WTC11 (cell line): Measurements from ENCODE around the gene NGRN. TPM values are rescaled to one million over a fixed set of nuclear protein-coding genes. Genes with fewer than 3 reads are reported as not detected.

Experiments used
- ATAC-seq: fragments of 200-7000 bp; cut with Tn5 transposase; 2 replicates; pipeline ENCODE4 v1.10.0; 2021; ENCODE audit warnings: mild to moderate bottlenecking, moderate library complexity
- CTCF ChIA-PET: fragments of 300-600 bp; sonication (Branson Sonifier 250); formaldehyde crosslinking; loops from one replicate; lab custom pipeline; 2021; ENCODE audit warnings: antibody characterized with exemption; lab: Charles Lee
- POLR2A ChIA-PET: fragments of 350-600 bp; sonication (Branson Sonifier 250); formaldehyde crosslinking; loops from one replicate; lab custom pipeline; 2021; ENCODE audit warnings: antibody characterized with exemption; lab: Charles Lee
- DNase-seq: peaks from one replicate; pipeline ENCODE4 v3.0.0; 2021; ENCODE audit warnings: low spot score
- H3K27ac Mint-ChIP-seq: 2 replicates; pipeline ENCODE4 v1.8.0; 2021; ENCODE audit warnings: mixed read lengths
- H3K27me3 Mint-ChIP-seq: 2 replicates; pipeline ENCODE4 v1.8.0; 2021; ENCODE audit warnings: low read depth, mild to moderate bottlenecking, moderate library complexity, mixed read lengths
- H3K36me3 Mint-ChIP-seq: 2 replicates; pipeline ENCODE4 v1.8.0; 2021; ENCODE audit warnings: mixed read lengths
- H3K4me1 Mint-ChIP-seq: 2 replicates; pipeline ENCODE4 v1.8.0; 2022; ENCODE audit warnings: mixed read lengths
- H3K4me3 Mint-ChIP-seq: 2 replicates; pipeline ENCODE4 v1.8.0; 2021; ENCODE audit warnings: mild to moderate bottlenecking, moderate library complexity, mixed read lengths
- H3K9me3 Mint-ChIP-seq: 2 replicates; pipeline ENCODE4 v1.8.0; 2021; ENCODE audit warnings: mixed read lengths
- EMX1 ChIP-seq: fragments of 250-450 bp; sonication (Bioruptor Pico); IDR thresholded peaks from 2 replicates; pipeline ENCODE4 v1.8.0; 2021; ENCODE audit warnings: mild to moderate bottlenecking
- ERG ChIP-seq: fragments of 250-450 bp; sonication (Bioruptor Pico); IDR thresholded peaks from 2 replicates; pipeline ENCODE4 v1.8.0; 2021; ENCODE audit warnings: mild to moderate bottlenecking
- ETV6 ChIP-seq: sonication (generic); formaldehyde crosslinking; IDR thresholded peaks from 2 replicates; pipeline ENCODE4 v1.8.1; 2022; ENCODE audit warnings: mild to moderate bottlenecking, missing genetic modification reagents
- HMGA2 ChIP-seq: fragments of 250-450 bp; sonication (Bioruptor Pico); IDR thresholded peaks from 2 replicates; pipeline ENCODE4 v1.4.0; 2021; ENCODE audit warnings: mild to moderate bottlenecking, moderate library complexity
- JAZF1 ChIP-seq: fragments of 250-450 bp; sonication (Bioruptor Pico); IDR thresholded peaks from 2 replicates; pipeline ENCODE4 v1.9.0; 2021; ENCODE audit warnings: moderate library complexity, mild to moderate bottlenecking, inconsistent platforms
- NFATC4 ChIP-seq: fragments of 250-450 bp; sonication (Bioruptor Pico); IDR thresholded peaks from 2 replicates; pipeline ENCODE4 v1.9.0; 2021; ENCODE audit warnings: mild to moderate bottlenecking
- NFE2L1 ChIP-seq: sonication (generic); formaldehyde crosslinking; IDR thresholded peaks from 2 replicates; pipeline ENCODE4 v1.8.1; 2023; ENCODE audit warnings: missing genetic modification reagents
- NR3C1 ChIP-seq: sonication (generic); formaldehyde crosslinking; conservative IDR thresholded peaks from 2 replicates; pipeline ENCODE4 v1.8.1; 2023; ENCODE audit warnings: low read depth, mild to moderate bottlenecking, missing genetic modification reagents
- OVOL2 ChIP-seq: fragments of 250-450 bp; sonication (Bioruptor Pico); IDR thresholded peaks from 2 replicates; pipeline ENCODE4 v1.9.0; 2021; ENCODE audit warnings: mild to moderate bottlenecking, borderline replicate concordance
- PREB ChIP-seq: sonication (generic); formaldehyde crosslinking; IDR thresholded peaks from 2 replicates; pipeline ENCODE4 v1.8.1; 2022; ENCODE audit warnings: mild to moderate bottlenecking, missing genetic modification reagents, moderate library complexity, borderline replicate concordance
- RELA ChIP-seq: sonication (generic); formaldehyde crosslinking; IDR thresholded peaks from 2 replicates; pipeline ENCODE4 v1.8.1; 2022; ENCODE audit warnings: missing genetic modification reagents, mild to moderate bottlenecking, borderline replicate concordance
- RORB ChIP-seq: fragments of 250-450 bp; sonication (Bioruptor Pico); IDR thresholded peaks from 2 replicates; pipeline ENCODE4 v1.9.0; 2021; ENCODE audit warnings: mild to moderate bottlenecking
- TCF7 ChIP-seq: sonication (generic); formaldehyde crosslinking; IDR thresholded peaks from 2 replicates; pipeline ENCODE4 v1.8.0; 2022; ENCODE audit warnings: mild to moderate bottlenecking, low read depth, missing genetic modification reagents, moderate library complexity
- TEAD4 ChIP-seq: sonication (generic); formaldehyde crosslinking; IDR thresholded peaks from 2 replicates; pipeline ENCODE4 v1.8.0; 2022; ENCODE audit warnings: mild to moderate bottlenecking, missing genetic modification reagents
- TP53 ChIP-seq: sonication (generic); formaldehyde crosslinking; IDR thresholded peaks from 2 replicates; pipeline ENCODE4 v1.8.1; 2023; ENCODE audit warnings: mild to moderate bottlenecking, missing genetic modification reagents
- ZBTB43 ChIP-seq: sonication (generic); formaldehyde crosslinking; IDR thresholded peaks from 2 replicates; pipeline ENCODE4 v1.8.1; 2023; ENCODE audit warnings: mild to moderate bottlenecking, missing genetic modification reagents
- ZMAT4 ChIP-seq: fragments of 250-450 bp; sonication (Bioruptor Pico); IDR thresholded peaks from 2 replicates; pipeline ENCODE4 v1.9.0; 2021; ENCODE audit warnings: mild to moderate bottlenecking
- ZNF121 ChIP-seq: sonication (generic); formaldehyde crosslinking; IDR thresholded peaks from 2 replicates; pipeline ENCODE4 v1.8.0; 2023; ENCODE audit warnings: missing genetic modification reagents
- ZNF138 ChIP-seq: sonication (generic); formaldehyde crosslinking; conservative IDR thresholded peaks from 2 replicates; pipeline ENCODE4 v1.8.1; 2022; ENCODE audit warnings: mild to moderate bottlenecking, moderate library complexity, missing genetic modification reagents
- ZNF232 ChIP-seq: sonication (generic); formaldehyde crosslinking; IDR thresholded peaks from 2 replicates; pipeline ENCODE4 v1.8.0; 2022; ENCODE audit warnings: mild to moderate bottlenecking, missing genetic modification reagents
- ZNF396 ChIP-seq: fragments of 250-450 bp; sonication (Bioruptor Pico); IDR thresholded peaks from 2 replicates; pipeline ENCODE4 v1.8.0; 2021; ENCODE audit warnings: mild to moderate bottlenecking, moderate library complexity, borderline replicate concordance
- ZNF423 ChIP-seq: fragments of 250-450 bp; sonication (Bioruptor Pico); IDR thresholded peaks from 2 replicates; pipeline ENCODE4 v2.1.2; 2022; ENCODE audit warnings: mild to moderate bottlenecking, moderate library complexity
- ZNF512 ChIP-seq: sonication (generic); formaldehyde crosslinking; IDR thresholded peaks from 2 replicates; pipeline ENCODE4 v1.8.1; 2022; ENCODE audit warnings: missing genetic modification reagents, borderline replicate concordance
- total RNA-seq: library from RNA; stranded (reverse); gene quantifications from 3 replicates; pipeline ENCODE4 v1.2.3, GENCODE V29; 2021
- TF ChIP-seq, protein P1 (sequence below): sonication (generic); formaldehyde crosslinking; IDR thresholded peaks from 2 replicates; pipeline ENCODE4 v1.8.1; 2022; ENCODE audit warnings: low read depth, missing genetic modification reagents, borderline replicate concordance

The NGRN gene
- total RNA-seq, 1 experiment from 2014 or later, result 77.8 TPM

DNA sequence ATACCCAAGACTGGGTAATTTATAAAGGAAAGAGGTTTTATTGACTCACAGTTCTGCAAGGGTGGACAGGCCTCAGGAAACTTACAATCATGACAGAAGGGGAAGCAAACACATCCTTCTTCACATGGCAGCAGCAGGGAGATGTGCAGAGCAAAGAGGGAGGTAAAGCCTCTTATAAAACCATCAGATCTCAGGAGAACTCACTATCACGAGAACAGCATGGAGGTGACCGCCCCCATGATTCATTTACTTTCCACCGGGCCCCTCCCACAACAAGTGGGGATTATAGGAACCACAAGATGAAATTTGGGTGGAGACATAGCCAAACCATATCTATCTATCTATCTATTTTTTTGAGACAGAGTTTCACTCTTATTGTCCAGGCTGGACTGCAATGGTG is 26.1 kb upstream of the NGRN start:
- DNase-seq (no peak), ATAC-seq (no peak)
- Mint-ChIP-seq H3K4me1 (peaks cover 8% of the 10 kb centered on the region), H3K27ac (no peak overlapping the region), H3K9me3 (no peaks in the 10 kb centered on the region), H3K36me3 (peaks cover 10% of the 10 kb centered on the region; the same call in 1 of the 2 replicates), H3K27me3 (no peaks in the 10 kb centered on the region), H3K4me3 (no peak overlapping the region)
- no peak for TF ChIP-seq ZBTB43
- POLR2A ChIA-PET, result no interaction called here
- CTCF ChIA-PET, result interaction anchor here (0.6 kb wide), 1 partner anchor 54 kb away, joined by 3 read pairs; no protein-coding TSS in a partner anchor

DNA sequence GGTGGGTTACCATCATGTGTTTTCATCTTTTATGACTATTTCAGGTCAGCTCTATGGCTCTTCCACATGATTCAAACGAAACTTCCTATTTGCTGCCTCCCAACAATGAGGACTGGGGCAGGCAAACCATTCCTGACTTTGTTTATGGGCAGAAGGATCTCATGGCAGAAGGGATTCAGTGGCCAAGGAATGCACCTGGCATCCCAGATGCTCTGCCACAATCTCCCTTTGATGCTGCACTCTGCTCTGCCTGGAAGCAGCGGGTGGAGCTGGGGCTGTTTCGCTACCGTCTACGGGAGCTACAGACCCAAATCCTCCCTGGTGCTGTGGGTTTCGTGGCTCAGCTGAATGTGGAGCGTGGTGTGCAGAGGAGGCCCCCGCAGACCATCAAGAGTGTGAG is 24.6 kb upstream of the NGRN start:
- no peak overlapping the region for H3K27ac Mint-ChIP-seq
- TF ChIP-seq NR3C1 (CRISPR knock-in tag) (no peak), OVOL2 (CRISPR knock-in tag) (no peak), HMGA2 (no peak), ZNF138 (CRISPR knock-in tag) (no peak), ZNF121 (no peak), ZNF512 (no peak), RORB (CRISPR knock-in tag) (no peak), ZNF396 (CRISPR knock-in tag) (no peak), ZNF232 (CRISPR knock-in tag) (no peak), ZMAT4 (CRISPR knock-in tag) (no peak), TP53 (CRISPR knock-in tag) (no peak), ZNF423 (CRISPR knock-in tag) (no peak)
- TF ChIP-seq, all 79 proteins: peak for 0
- no peak for ATAC-seq
- ChIA-PET CTCF (no interaction called here), POLR2A (interaction anchor here (0.6 kb wide), 1 partner anchor 53 kb away, joined by 3 read pairs; no protein-coding TSS in a partner anchor)
- H3K9me3 Mint-ChIP-seq, result no peaks in the 10 kb centered on the region
- no peak overlapping the region for H3K4me3 Mint-ChIP-seq
- H3K27me3 Mint-ChIP-seq, result no peaks in the 10 kb centered on the region
- DNase-seq, result no peak
- peaks cover 10% of the 10 kb centered on the region; the same call in 1 of the 2 replicates for H3K36me3 Mint-ChIP-seq
- H3K4me1 Mint-ChIP-seq, result no peaks in the 10 kb centered on the region

GRCh38 chr15:90241343-90242192 is 23.9 kb upstream of the NGRN start:
- H3K27ac Mint-ChIP-seq, result no peak overlapping the region
- H3K4me1 Mint-ChIP-seq, result no peaks in the 10 kb centered on the region
- peak; percentile 28 for ATAC-seq
- no peak for DNase-seq
- POLR2A ChIA-PET, result interaction anchor here (0.6 kb wide), 1 partner anchor 52 kb away, joined by 3 read pairs; no protein-coding TSS in a partner anchor
- H3K4me3 Mint-ChIP-seq, result no peak overlapping the region
- CTCF ChIA-PET, result no interaction called here
- no peaks in the 10 kb centered on the region for H3K9me3 Mint-ChIP-seq
- H3K36me3 Mint-ChIP-seq, result peaks cover 6% of the 10 kb centered on the region; the same call in 1 of the 2 replicates
- no peaks in the 10 kb centered on the region for H3K27me3 Mint-ChIP-seq
- TF ChIP-seq NFE2L1 (CRISPR knock-in tag) (no peak), TCF7 (CRISPR knock-in tag) (no peak), ERG (CRISPR knock-in tag) (no peak), EMX1 (CRISPR knock-in tag) (no peak), ETV6 (CRISPR knock-in tag) (no peak), TEAD4 (CRISPR knock-in tag) (no peak), PREB (CRISPR knock-in tag) (no peak), JAZF1 (CRISPR knock-in tag) (no peak), NFATC4 (CRISPR knock-in tag) (no peak), RELA (CRISPR knock-in tag) (no peak), ZNF232 (CRISPR knock-in tag) (no peak)
- TF ChIP-seq, protein P1, sequence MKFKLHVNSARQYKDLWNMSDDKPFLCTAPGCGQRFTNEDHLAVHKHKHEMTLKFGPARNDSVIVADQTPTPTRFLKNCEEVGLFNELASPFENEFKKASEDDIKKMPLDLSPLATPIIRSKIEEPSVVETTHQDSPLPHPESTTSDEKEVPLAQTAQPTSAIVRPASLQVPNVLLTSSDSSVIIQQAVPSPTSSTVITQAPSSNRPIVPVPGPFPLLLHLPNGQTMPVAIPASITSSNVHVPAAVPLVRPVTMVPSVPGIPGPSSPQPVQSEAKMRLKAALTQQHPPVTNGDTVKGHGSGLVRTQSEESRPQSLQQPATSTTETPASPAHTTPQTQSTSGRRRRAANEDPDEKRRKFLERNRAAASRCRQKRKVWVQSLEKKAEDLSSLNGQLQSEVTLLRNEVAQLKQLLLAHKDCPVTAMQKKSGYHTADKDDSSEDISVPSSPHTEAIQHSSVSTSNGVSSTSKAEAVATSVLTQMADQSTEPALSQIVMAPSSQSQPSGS, result no peak
